ENCODE measurements around the gene ZNF567.

ZNF567 gene

DNA sequence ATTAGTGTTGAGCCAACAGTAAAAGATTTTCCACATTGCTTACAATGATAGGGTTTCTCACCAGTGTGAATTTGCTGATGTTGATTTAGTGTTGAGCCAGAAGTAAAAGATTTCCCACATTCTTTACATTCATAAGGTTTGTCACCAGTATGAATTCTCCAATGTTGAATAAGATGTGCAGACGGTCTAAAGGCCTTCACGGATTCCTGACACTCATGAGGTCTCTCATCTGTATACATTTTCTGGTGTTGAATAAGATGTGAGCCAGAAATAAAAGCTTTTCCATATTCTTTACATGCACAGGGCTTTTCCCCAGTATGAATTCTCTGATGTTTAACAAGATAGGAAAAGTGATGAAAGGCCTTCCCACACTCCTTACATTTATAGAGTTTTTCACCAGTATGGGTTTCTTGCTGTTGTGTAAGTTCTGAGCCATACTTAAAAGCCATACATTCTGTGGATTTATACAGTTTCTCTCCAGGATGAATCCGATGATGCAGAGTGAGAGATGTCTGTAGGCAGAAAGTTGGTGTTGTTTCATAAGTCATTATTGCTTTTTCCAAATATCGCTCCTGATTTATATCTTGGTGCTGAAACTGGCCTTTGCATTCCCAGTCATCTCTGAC, 62.8 kb downstream of the ZNF567 start:
- no peak for DNase-seq (ENCODE audit: low read depth)

Data from stimulated activated CD8-positive, alpha-beta memory T cell treated with anti-CD3 and anti-CD28 coated beads, Interleukin-15, amount 100 ng/mL, for 1 hour (primary cell).